NOMO-1 treated with dmso at 0.1 percent for 144 hours (cell line): ENCODE results near the gene TMEM258.
A peak's percentile ranks its signal among the peaks of the same experiment; 100 is the strongest.

ENCODE experiments used
- DNase-seq: peaks from one replicate; lab custom pipeline; 2025; ENCODE audit not compliant: unreplicated experiment; lab: John Stamatoyannopoulos, UW

Gene TMEM258

DNA sequence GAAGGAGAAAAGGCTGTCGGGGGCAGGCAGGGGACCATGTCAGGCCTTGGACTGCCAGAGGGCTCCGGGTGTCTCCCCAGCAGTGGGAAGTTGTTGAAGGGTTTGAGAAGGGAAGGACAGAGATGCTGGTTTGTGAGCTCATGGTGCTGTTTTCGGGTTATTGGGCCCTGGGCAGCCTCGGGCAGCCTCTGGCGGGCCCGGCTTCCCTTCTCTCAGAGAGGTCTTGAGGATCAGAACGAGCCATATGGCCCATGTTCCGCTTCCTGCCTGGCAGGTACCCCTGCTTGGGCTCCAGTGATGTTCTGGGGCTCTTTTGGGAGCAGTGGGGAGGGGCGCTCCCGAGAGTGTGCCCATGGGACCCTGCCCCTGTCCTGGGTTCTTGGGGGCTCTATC lies 30.2 kb downstream of the TMEM258 start:
- DNase-seq: no peak

DNA sequence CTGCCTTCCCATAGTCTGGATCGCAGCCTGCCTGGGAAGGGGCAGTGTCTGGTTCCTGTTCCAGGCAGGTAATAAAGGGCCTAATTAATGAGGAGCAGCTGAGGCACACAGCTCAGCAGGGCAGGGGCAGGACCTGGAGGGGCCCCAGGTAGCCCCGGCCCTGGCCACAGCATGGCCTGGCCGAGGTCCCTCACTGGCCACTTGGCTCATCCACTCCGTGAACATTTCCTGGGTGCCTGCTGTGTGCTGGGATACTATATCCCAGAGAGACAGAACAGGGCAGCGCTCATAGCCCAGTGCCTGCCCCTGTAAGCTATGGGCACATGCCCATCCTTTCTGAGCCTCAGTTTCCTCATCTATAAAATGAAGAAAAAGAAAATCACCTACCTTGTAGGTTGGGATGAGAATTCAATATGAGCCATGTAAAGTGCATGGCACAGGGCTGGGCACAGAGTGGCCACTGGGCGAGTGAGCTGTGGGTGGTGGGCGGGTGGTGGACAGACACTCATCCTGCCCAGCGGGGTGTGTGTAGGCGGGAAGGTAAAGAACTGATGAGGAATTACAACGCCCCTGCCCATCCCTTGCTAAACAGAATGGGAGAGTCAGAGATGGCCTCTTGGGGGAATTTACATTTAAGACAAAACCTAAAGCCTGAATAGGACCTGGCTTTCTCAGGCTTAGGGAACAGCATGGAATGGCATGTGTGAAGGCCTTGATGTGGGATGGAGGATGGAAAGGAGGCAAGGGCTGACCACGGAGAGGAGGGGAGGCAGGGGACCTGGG lies 30.8 kb downstream of the TMEM258 start:
- DNase-seq: no peak

DNA sequence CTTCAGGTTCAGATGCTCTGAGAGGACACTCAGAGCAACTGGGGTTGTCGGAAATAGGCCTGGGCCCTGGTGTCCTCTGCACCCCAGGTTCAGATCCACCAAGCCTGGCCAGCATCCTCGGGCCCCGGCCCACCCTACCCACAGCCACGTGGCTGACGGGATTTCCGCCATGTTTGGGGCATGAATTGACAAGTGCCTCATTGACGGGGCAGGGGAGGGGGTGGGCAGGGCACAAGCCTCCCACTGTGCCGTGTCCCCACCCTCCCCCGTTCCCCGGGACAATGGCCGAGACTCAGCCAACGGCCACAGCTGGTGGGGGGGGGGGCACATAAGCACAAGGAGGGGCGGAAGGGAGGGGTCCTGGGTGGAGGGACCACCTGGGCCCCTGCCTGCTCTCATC lies 31.5 kb downstream of the TMEM258 start:
- DNase-seq: no peak

DNA sequence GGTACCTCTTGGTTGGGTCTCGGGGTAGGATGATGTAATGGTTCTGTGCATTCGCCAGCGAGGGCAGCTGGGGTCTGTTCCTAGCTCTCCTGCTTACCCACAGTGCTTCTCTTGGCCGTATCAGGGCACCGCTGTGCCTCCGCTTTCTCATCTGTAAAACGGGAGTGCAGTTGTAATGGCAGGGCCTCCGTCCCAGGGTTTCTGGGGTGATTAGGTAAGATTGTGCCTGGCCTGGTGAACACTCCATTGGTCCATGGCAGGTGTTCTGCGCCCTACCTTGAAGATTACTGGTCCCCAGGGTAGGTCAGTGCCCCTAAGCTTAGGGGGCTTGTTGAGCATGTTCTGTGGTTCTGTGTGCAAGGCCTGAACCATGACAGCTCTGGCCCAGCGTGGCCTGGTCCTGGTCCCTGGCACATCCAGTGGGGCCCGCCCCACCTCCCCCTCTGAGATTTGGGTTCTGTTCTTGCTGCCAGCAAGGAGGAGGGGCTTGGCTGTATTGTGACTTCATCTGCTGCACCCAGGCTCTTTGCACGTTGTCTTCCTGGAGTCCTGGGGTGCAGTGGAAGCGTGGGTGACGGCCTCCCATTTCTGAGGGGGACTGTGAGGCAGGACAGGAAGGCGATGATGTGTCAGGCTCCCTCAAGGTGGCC lies 35.1 kb downstream of the TMEM258 start:
- DNase-seq: no peak

DNA sequence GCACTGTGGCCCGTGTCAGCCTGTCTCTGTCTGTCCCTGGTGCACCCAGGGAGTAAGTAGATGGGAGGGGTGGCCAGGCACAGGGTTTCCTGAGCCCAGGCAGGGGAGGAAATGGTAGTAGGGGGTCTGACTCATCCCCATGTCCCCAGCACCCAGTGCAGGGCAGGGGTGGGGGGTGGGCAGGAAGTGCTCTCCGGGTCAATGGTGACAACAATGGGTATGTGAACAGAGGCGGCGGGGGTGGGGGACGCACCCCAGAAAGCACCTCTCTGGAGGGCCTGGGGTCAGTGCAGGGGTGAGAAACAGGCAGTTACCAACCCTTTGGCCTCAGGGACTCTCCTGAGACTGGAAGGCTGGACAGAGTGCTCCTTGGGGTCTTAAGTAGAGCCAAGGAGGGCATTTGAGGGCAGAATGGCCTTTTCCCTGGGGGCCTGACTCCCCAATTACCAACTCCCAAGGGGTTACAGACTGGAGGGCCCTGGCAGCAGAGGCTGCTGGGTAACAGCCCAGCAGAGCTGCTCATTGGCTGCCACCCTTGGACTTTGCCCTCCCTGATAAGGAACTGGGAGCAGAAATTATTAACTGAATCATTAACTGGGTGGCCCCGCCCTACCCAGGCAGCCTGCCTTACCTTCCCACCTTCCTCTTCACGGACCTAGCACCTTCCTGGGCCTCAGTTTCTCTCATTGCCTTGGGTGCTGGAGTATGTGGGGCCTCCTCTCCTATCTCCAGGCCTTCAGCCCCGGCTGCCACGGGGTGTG lies 35.8 kb downstream of the TMEM258 start:
- peak; percentile 34 for DNase-seq

DNA sequence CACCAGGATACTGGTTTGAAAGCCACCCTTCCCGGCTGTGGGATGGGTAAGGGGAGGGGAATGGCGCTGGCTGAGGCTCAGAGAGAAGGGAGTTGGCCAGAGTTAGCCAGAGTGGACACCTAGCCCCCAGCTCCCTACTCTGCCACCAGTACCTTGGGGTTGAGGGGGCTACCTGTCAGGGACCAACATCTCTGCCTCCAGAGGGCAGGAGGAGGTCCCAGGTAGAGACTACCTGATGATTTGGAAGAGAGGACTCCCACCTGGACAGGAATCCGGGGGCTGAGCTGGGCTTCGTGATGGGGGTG lies 36.3 kb downstream of the TMEM258 start:
- no peak for DNase-seq

DNA sequence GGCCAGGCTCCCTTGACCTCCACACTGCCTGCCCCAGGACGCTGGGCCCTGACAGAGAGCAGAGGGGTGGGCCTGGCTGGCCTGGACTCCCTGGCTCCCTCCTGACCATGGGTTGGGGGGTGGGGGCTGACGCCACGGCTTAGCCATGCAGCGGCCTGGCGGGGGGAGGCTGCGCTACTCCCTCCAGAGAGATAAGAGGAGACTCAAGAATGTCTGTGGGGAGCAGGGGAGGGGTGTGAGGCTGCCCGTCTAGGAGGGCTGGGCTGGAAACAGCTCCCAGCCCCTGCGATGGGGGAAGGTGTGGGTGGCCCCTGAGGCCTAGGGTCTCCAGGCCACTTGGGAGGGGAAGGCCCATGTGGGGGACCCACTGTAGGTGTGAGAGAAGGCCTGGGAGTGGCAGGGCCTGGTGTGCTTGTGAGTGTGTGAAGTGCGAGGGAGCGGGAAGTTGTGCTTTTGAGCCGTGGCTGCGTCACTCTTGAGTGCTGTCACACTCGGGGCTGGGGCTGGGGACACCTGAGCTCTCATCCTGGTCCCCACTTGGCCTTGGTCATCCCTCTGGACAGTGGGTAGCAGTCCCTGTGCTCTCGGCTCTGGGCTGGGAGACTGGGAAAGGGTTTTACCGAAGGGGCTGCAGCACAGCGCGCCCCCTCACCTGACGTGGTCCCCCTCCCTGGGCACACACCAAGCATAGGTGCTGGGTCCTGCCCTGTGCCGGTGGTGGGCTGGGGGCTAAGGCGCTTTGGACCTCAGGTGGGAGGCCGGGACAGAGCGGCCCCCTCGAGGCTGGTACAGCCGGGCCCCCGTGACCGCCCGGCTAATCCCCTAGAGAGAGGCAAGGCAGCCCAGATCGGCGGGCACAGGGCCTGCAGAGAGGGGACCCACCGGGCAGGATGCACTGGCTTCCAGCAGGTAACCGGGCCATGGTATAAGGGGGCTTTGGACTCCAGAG lies 37.6 kb downstream of the TMEM258 start:
- no peak for DNase-seq

DNA sequence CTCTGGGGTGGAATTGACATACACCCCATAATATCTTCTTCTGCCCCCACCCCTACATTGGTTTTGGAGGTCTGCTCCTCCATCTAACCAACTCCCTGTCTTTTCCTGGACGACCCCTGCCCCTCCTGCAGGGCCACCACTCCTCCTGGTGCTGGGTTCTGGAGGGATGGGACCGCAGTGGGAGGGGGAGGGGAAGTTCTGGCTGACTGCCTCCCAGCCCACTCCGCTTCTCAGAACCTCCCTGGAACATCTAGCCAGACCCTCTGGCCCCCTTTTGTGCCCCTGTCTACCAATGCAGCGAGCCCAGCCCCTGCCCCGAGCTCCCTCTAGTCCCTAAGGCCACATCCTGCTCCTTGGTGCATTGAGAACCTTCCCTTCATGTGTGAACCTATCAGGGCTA lies 38.7 kb downstream of the TMEM258 start:
- DNase-seq: no peak

DNA sequence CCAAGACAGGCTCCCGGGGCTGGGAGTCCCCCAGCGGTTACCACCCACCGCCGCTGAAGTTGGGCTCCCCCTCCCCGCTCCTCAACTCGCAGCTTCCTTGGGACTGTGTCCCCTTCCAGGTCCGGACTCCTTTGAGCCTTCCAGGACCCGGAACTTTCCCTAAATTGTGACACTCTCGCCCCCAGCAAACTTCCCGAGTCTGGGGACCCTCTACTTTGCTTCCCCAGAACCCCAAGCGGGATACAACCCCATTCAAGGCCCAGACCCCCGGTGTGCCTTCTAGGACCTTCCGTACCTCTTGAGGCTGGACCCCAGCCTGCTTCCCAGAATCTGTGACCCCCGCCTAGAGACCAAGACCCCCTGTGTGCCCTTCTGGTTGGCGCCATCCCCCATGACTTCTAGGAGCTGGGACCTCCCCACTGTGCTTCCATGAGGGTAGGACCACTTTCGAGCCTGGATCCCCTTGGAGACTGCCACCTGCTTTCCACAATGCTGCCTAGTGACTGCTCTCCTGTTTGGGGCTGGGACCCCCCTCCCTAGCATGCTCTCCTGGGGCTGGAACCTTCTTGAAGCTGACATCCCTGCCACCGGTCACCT lies 39.4 kb downstream of the TMEM258 start:
- DNase-seq: no peak

DNA sequence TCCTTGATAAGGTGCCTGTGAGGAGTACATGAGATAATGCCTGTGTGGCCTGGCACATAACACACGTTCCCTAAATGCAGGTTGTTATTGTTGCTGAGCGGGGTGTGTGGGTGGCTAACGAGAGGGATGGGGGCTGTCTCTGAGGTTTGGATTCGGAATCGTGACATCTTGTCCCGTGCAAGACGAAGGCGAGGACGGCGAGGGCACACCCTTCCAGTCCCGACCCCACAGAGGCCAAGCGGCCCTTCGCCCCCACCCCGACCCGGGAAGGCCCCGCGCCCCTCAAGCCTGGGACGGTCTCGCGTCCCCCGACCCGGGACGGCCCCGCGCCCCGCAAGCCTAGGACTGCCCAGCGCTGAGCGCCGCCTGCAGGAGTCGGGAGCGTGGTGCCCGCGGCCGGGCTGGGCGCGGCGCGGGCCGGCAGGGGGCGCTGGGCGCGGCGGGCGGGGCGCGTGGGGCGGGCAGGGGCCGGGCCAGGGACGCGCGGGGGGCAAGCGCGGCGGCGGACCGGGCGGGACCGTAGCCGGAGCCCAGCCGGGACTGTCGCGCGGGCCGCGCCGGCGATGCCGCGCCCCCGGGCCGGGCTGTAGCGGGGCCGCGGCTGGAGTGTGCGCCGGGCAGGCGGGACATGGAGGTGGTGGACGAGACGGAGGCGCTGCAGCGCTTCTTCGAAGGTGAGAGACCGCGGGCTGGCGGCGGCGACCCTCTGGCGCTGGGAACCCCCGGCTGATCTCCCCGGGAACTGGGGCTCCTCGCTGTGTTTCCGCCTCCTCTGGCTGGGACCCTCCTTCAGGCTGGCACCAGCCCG lies 40.1 kb downstream of the TMEM258 start, which contains the start of gene MYRF:
Gene MYRF (plus strand): TSS at position 520 of the 808 bp plus-strand sequence. CDS start 109 bp downstream, at position 629.
- peak; percentile 24 for DNase-seq

DNA sequence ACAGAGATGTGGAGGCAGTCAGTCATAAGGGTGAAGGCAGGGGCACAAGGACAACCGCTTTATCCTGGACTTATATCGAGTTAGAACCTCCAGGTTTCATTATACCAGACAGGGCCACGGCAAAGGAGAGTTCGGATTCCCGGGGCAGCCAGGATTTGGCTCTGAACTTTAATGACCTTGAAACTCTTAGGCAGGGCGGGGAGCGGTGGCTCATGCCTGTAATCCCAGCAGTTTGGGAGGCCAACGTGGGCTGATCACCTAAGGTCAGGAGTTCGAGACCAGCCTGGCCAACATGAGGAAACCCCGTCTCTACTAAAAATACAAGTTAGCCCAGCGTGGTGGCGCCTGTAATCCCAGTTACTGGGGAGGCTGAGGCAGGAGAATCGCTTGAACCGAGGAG lies 41.0 kb downstream of the TMEM258 start:
- no peak for DNase-seq

DNA sequence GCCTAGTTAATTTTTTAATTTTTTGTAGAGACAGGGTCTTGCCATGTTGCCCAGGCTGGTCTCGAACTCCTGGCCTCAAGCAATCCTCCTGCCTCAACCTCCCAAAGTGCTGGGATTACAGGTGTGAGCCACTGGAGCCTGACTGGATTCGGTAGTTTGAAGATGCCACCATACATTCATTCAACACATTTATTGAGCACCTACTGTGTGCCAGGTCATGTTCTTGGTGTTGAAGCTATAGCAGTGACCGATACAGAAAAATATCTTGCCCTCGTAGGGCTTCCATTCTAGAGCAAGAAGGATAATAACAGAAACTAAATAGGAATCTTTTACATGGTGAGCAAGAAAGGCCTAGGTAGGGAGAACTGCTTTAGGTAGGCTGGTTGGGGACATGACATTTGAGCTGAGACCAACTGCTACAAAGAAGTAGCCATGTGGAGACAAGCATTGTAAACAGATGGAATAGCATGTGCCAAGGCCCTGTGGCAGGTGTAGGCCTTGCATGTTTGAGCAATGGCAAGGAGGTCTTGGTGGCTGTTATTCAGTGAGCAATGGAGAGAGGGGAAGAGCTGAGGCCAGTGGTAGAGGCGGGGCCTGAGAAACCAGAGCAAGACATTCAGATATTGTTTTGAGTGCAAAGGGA lies 41.6 kb downstream of the TMEM258 start:
- no peak for DNase-seq

DNA sequence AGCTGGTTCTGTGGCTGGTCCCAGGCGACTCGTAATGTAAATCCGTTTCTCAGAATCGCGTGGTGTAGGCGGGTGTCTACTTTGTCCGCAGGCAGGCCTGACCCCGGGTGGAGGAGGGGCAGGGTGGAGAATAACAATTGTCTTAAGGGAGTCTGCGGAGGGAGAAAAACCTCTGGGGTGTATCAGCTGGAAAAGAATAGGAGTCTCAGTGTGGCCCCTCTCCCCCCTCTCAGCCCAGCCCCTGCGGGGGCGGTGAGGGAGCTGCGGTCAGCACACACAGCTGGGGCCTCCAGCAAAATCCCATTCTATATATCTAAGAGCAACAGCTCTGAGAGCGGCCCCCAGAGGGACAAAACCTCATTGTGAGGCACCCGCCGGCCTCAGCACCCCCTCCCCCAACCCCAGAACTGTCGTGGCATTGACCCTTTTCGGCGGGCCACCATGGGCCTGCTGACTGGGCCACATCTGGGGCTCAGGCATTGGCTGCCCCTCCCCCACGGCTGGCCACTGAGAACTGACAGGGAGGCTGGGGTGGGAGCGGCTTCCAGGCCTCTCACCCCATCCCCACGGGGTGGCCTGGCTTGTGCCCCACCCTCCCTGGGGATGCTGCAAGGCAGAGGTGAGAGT lies 42.7 kb downstream of the TMEM258 start:
- DNase-seq: no peak

DNA sequence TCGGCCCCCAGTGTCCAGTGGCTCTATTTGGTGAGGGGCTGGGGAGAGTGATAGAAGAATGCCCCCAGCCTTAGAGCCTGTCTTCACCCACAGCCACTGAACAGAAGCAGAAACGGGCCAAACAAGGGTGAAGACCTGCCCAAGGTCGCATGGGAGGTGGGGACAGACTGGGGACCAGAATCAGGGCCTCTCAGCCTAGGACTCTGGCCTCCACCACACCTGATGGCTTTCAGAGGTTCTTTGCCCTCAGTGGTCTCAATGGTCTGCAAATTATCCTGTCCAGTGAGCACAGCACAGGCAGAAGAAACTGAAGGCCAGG lies 44.5 kb downstream of the TMEM258 start:
- DNase-seq: no peak

DNA sequence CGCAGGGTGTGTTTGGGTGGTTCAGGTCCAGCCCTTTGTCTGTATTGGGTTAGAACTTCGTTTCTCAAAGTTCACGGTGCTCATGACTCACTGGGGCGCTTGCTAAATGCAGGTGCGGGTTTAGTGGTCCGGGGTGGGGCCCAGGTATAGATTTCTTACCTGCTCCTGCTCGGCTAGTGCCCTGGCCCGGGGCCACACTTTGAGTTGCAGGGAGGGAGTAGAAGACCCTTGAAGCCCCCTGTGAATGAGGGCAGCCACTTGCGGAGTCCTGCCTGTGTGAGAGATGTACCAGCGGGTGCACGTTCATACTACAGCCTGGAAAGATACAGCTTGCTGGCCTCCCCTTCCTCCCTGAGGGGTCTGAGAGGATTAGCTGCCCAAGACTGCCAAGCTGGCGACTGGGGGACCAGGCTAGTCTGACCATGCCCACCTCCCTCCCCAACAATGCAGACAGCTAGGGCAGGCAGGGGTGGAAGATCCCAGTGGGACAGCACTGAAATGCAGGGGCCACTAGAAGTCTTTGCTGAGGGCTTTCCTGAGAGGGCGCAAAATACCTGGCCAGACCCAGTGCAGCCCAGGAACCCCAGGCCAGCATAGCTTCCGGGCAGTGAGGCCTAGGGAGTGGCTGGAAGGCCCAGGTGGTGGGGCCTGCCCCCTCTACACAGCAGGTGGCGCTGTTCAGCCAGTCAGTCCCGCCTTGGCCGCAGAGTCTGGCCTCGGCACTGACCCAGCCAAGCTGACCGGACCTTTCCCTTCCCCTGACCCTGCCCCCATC lies 45.0 kb downstream of the TMEM258 start:
- DNase-seq: peak; percentile 4

DNA sequence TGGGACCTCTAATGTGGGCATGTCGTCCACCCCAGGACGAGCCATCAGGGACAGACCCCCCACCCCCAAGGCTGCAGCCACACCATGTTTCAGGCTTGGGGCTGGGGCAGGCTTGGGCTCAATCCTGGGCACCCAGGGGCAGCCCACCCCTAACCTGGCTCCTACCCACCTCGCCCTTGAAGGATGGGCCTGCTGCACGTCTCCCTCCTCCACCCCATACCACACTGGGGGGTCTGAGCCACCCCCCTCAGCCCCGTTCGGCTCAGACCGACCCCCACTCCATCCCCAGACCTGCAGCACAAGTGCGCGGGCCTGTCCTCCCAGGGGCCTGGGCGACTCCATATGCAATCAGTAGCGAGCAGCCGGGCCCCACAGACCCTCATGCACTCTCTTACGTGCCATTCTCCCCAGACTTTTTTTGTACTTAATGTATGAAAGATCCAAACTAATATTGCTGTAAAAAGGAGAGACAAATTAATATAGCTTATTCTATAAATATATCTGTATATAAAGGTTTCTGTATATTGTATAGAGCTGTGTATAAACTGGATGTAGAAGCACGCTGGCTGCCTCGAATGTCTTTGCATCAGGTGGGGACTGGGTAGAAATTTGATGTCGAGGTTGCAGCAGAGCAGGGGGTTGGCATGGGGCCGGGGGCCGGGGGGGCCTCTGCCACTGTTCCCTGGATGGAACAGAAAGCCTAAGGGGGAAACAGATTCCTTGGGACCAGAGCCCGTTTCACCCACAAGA lies 45.8 kb downstream of the TMEM258 start:
- DNase-seq: no peak

DNA sequence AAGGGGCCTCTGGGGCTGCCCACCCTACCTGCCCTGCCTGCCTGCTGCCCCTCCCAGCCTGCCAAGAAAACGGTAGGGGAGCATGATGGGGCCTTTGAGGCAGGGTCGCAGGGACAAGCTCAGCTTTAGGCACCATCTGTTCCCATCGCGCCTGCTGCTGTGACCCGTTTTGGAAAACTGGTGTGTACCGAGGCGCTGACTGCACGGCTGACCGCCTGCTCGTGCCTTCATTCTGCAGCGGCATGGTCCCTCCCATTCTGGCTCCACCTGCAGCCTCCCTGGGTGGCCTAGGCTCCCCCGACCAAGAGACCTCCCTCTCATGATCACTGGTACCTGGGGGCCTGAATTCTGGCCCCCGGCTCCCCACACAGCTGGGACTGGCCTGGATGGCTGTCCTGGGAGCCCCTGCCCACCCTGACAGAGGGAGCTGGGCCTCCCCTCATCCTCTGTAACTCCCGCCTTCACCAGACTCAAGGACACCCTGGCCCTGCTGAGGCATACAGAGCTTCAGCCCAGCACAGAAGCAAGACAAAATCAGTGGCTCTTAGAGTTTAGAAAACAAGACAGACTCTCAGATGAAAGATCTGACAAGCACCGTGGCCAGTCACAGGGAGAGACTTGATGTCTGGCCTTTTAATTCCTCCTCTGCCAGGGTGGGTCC lies 46.5 kb downstream of the TMEM258 start:
- DNase-seq: no peak
